Vagina (tissue), 2 donors: ENCODE results near the gene PLCB1. TPM values are rescaled to one million over a fixed set of nuclear protein-coding genes. Genes with fewer than 3 reads are reported as not detected.

Source experiments
- DNase-seq, 2 donors: peaks; one replicate each; pipeline ENCODE4 v3.0.0-alpha.2; 2017; ENCODE audit errors: extremely low spot score in 2 of 2
- H3K27ac ChIP-seq: fragments of 200-600 bp; sonication (generic); one replicate; pipeline ENCODE4 v1.5.1; 2019
- H3K27me3 ChIP-seq: fragments of 200-600 bp; sonication (generic); one replicate; pipeline ENCODE4 v1.5.1; 2019
- H3K36me3 ChIP-seq, 2 donors: fragments of 200-600 bp; sonication (generic); one replicate each; pipeline ENCODE4 v1.5.1; 2017 to 2019
- H3K4me1 ChIP-seq: fragments of 200-600 bp; sonication (generic); one replicate; pipeline ENCODE4 v1.5.1; 2019
- H3K4me3 ChIP-seq, 2 donors: fragments of 200-600 bp; sonication (generic); 1 replicate in 1 of 2; 2 replicates in 1 of 2; pipeline ENCODE4 v1.5.1; 2016 to 2019
- H3K9me3 ChIP-seq: fragments of 200-600 bp; sonication (generic); one replicate; pipeline ENCODE4 v1.5.1; 2019
- POLR2A ChIP-seq, 2 donors: fragments of 450-650 bp; IDR thresholded peaks; one replicate each; pipeline ENCODE4 v1.6.1; 2017; ENCODE audit warnings: antibody characterized with exemption in 2 of 2, mild to moderate bottlenecking in 2 of 2, moderate library complexity in 2 of 2
- POLR2AphosphoS5 ChIP-seq, 2 donors: sonication (generic); formaldehyde crosslinking; IDR thresholded peaks; one replicate each; pipeline ENCODE4 v1.9.0; 2017; ENCODE audit warnings: antibody characterized with exemption in 2 of 2, mild to moderate bottlenecking in 2 of 2, low read depth in 1 of 2; ENCODE audit not compliant: insufficient read depth in 1 of 2
- intact Hi-C: fragments of 100-400 bp; cut with DNase I; formaldehyde crosslinking; loops from one replicate; pipeline ENCODE4 v1.15.1; 2023
- total RNA-seq: library from RNA; depleted of rRNA; stranded (reverse); fragments of >200 nt; gene quantifications from one replicate; pipeline ENCODE4 v1.2.3, GENCODE V29; 2016
- TF ChIP-seq, protein P1 (sequence below), 3 experiments: fragments of 450-650 bp in 2 of 3; fragments of 200-600 bp in 1 of 3; sonication (generic) in 1 of 3; IDR thresholded peaks; one replicate each; pipeline ENCODE4 v1.5.1; 2017 to 2019; ENCODE audit warnings: antibody characterized with exemption in 3 of 3, mild to moderate bottlenecking in 2 of 3, moderate library complexity in 2 of 3

The PLCB1 gene
- total RNA-seq, 1 donor from 2014 or later: 32.4 TPM

DNA sequence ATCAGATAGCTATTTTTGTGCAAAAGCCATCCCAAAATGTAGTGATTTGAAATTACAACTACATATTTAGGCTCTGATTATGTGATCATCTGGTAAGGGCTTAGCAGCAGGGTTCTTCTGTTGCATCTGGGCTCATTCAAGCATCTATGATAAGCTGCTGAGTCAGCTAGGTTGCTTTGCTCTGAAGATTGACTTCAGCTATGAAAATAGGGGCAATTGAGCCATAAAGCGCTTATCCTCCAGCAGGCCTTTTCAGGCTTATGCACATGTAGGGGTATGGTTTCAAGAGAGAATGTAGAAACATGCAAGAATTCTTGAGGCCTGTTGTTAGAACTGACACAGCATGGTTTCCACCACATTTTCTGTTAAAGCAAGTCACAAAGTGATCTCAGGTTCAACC lies 114.1 kb downstream of the PLCB1 start:
- Histone ChIP-seq H3K36me3 (no peaks in the 10 kb centered on the region), H3K4me3 (no peak overlapping the region), H3K9me3 (no peaks in the 10 kb centered on the region), H3K27ac (no peak overlapping the region), H3K27me3 (no peaks in the 10 kb centered on the region), H3K4me1 (peaks cover 18% of the 10 kb centered on the region)
- intact Hi-C loops: no loop called here
- no peak for TF ChIP-seq POLR2AphosphoS5 (IDR thresholded peaks at IDR 0.05; ENCODE audit: insufficient read depth in 1 of 2, low read depth in 1 of 2)
- DNase-seq: no peak

DNA sequence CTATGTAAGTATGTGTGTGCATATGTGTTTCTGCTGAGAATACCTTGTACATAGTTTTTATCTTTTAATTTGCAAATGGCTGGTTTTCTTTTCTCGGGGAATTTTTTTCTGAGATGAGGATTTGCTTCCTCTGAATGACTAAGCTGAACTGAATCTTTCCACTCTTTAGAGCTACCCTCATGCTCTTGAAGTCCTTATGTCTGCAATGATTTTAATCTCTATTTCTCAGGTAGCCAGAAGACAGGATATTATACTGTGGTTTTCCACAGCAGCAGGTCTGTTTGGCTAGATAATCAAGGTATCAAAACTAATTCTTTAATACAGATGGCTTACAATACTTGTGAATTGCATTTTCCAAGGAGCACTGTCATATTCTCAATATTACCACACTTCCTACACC lies 114.7 kb downstream of the PLCB1 start:
- H3K9me3 ChIP-seq: no peaks in the 10 kb centered on the region
- TF ChIP-seq POLR2AphosphoS5 (IDR thresholded peaks at IDR 0.05; ENCODE audit: insufficient read depth in 1 of 2, low read depth in 1 of 2) (no peak), POLR2A (IDR thresholded peaks at IDR 0.05) (no peak)
- TF ChIP-seq, protein P1, sequence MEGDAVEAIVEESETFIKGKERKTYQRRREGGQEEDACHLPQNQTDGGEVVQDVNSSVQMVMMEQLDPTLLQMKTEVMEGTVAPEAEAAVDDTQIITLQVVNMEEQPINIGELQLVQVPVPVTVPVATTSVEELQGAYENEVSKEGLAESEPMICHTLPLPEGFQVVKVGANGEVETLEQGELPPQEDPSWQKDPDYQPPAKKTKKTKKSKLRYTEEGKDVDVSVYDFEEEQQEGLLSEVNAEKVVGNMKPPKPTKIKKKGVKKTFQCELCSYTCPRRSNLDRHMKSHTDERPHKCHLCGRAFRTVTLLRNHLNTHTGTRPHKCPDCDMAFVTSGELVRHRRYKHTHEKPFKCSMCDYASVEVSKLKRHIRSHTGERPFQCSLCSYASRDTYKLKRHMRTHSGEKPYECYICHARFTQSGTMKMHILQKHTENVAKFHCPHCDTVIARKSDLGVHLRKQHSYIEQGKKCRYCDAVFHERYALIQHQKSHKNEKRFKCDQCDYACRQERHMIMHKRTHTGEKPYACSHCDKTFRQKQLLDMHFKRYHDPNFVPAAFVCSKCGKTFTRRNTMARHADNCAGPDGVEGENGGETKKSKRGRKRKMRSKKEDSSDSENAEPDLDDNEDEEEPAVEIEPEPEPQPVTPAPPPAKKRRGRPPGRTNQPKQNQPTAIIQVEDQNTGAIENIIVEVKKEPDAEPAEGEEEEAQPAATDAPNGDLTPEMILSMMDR (IDR thresholded peaks at IDR 0.05): no peak
- no peak overlapping the region for H3K27ac ChIP-seq
- no peaks in the 10 kb centered on the region for H3K27me3 ChIP-seq
- intact Hi-C loops: no loop called here
- H3K4me1 ChIP-seq: peaks cover 18% of the 10 kb centered on the region
- no peak for DNase-seq
- H3K36me3 ChIP-seq: no peaks in the 10 kb centered on the region
- no peak overlapping the region for H3K4me3 ChIP-seq

DNA sequence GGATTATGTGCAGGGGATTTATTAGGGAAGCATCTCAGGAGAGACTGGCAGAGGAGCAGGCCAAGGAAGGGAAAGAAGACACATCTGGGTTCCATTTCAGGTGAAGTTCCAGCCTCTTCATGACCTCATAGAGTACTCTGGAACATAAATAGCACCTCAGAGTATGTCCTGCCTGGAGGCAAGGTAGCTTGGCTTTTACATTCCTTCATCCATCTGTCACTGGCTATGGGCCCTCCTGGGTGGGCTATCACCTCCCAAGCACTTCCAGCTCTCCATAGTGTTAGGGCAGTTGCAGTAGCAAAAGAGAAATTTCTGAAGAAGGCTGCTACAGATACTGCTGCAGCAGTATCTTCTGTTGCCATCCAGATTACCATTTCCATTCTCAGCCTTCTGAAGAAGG lies 116.0 kb downstream of the PLCB1 start:
- TF ChIP-seq, protein P1 (IDR thresholded peaks at IDR 0.05): no peak
- TF ChIP-seq POLR2A (IDR thresholded peaks at IDR 0.05): no peak
- no peak for TF ChIP-seq POLR2AphosphoS5 (IDR thresholded peaks at IDR 0.05; ENCODE audit: insufficient read depth in 1 of 2, low read depth in 1 of 2)
- intact Hi-C loops: no loop called here
- H3K4me1 ChIP-seq: peaks cover 15% of the 10 kb centered on the region

DNA sequence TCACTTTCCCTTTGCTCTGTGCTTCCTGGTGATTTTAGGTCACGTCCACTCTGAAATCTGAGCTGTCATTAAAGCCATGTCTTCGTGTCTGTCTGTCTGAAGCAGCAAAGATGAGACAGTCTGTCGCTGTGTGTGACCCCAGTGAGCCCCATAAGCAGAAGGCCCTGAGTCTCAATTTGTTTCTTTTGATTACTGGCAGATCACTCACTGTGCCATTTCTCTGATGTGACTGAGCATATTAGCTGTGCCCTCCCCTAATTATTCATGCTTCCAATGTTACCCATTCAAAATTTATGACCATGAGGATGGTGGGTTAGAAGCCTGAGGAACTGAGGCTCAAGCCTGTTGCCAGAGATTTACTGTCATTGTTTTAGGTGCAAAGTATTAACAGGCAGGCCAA lies 117.6 kb downstream of the PLCB1 start:
- TF ChIP-seq POLR2AphosphoS5 (IDR thresholded peaks at IDR 0.05; ENCODE audit: insufficient read depth in 1 of 2, low read depth in 1 of 2): no peak
- TF ChIP-seq POLR2A (IDR thresholded peaks at IDR 0.05): no peak
- TF ChIP-seq, protein P1 (IDR thresholded peaks at IDR 0.05): no peak
- Histone ChIP-seq H3K4me3 (no peak overlapping the region), H3K4me1 (peaks cover 3% of the 10 kb centered on the region), H3K9me3 (no peaks in the 10 kb centered on the region), H3K36me3 (no peaks in the 10 kb centered on the region), H3K27me3 (no peaks in the 10 kb centered on the region), H3K27ac (no peak overlapping the region)
- intact Hi-C loops: no loop called here
- no peak for DNase-seq

More for the DNA sequence above, 116.0 kb downstream of the PLCB1 start:
- Histone ChIP-seq H3K36me3 (no peaks in the 10 kb centered on the region), H3K27me3 (no peaks in the 10 kb centered on the region), H3K9me3 (no peaks in the 10 kb centered on the region), H3K27ac (no peak overlapping the region), H3K4me3 (no peak overlapping the region)
- DNase-seq: no peak

DNA sequence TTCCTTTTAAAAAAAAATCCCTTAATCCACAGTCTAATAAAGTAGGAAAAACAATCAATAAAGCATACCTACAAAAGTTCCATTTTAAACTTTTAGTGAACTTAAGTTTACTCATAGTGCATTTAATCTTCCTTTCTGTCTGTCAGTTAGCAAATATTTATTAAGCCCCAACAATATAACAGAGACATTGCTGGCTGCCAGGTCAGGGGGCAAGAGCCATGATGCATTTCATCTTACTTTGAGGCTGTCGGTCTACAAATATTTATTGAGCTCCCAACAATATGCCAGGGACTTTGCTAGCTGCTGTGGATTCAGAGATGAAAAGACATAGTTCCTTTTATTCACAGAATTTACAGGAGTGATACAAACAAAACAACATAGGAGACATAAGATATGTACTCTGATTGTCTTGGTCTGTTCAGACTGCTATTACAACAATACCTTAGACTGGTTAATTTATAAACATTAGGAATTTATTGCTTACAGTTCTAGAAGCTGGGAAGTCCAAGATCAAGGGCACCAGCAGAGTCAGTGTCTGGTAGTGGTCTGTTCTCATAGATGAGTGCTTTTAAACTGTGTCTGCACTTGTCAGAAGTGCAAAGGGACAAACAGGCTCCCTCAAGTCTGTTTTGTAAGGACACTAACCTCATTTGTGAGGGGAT lies 118.6 kb downstream of the PLCB1 start:
- Histone ChIP-seq H3K9me3 (no peaks in the 10 kb centered on the region), H3K36me3 (no peaks in the 10 kb centered on the region), H3K4me1 (no peaks in the 10 kb centered on the region), H3K27me3 (no peaks in the 10 kb centered on the region), H3K4me3 (no peak overlapping the region), H3K27ac (no peak overlapping the region)
- no peak for DNase-seq
- intact Hi-C loops: no loop called here
- TF ChIP-seq, protein P1 (IDR thresholded peaks at IDR 0.05): no peak
- TF ChIP-seq POLR2A (IDR thresholded peaks at IDR 0.05): no peak
- TF ChIP-seq POLR2AphosphoS5 (IDR thresholded peaks at IDR 0.05; ENCODE audit: insufficient read depth in 1 of 2, low read depth in 1 of 2): no peak
